GM19099 (cell line): Measurements from ENCODE around the gene BAG3.

Source experiments
- POLR2A ChIP-seq: IDR thresholded peaks from 3 replicates; pipeline ENCODE4 v1.6.1; 2011; ENCODE audit warnings: low read depth; ENCODE audit not compliant: insufficient read length; ENCODE audit errors: extremely low read depth

The BAG3 gene

GRCh38 chr10:119633538-119634218, 17.5 kb upstream of the BAG3 start:
- no peak for TF ChIP-seq POLR2A

DNA sequence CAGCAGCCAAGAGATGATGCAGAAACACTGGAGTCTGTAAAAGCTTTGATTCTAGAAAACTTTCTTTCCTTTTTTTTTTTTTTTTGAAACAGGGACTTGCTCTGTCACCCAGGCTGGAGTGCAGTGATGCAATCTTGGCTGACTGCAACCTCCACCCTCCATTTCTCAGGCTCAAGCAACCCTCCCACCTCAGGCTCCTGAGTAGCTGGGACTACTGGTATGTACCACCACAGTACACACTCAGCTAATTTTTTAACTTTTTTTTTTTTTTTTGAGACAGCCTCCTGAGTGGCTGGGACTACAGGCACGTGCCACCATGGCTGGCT, 17.0 kb upstream of the BAG3 start:
- no peak for TF ChIP-seq POLR2A

DNA sequence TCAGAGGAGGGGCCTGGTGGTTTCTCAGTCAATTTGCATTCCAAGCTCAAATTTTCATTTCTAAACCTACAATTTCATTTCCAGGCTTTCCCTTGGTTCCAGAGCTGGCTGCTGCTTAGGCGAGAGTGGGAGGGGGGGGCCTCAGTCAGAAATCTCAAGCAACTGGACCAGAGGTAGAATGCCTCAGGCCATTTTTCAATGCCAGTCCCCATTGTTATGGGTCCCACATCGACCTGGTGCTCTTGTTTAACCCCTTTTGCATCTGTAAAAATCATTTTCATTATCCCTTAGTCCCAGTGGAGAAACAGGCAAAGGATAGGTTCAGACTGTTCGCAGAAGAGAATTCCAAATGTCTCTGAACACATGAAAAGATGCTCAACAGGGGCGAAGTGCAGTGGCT, 13.5 kb upstream of the BAG3 start:
- TF ChIP-seq POLR2A: no peak

- TF ChIP-seq POLR2A: no peak
These were observed 12.2 kb upstream of the BAG3 start for GRCh38 chr10:119638982-119639381.

DNA sequence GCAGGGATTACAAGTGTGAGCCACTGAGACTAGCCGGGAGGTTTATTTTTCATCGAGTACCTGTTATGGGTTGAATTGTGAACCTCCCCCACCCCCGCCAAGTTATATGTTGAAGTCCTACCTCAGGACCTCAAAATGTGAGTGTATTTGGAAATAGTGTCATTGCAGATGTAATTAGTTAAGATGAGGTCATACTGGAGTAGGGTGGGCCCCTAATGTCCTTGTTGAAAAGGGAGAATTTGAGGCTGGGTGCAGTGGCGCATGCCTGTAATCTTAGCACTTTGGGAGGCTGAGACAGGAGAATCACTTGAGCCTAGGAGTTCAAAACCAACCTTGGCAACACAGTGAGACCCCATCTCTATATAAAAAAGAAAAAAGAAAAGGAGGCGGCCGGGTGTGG, 10.8 kb upstream of the BAG3 start:
- no peak for TF ChIP-seq POLR2A

- TF ChIP-seq POLR2A: no peak
These were observed 10.2 kb upstream of the BAG3 start for GRCh38 chr10:119640875-119641526.

DNA sequence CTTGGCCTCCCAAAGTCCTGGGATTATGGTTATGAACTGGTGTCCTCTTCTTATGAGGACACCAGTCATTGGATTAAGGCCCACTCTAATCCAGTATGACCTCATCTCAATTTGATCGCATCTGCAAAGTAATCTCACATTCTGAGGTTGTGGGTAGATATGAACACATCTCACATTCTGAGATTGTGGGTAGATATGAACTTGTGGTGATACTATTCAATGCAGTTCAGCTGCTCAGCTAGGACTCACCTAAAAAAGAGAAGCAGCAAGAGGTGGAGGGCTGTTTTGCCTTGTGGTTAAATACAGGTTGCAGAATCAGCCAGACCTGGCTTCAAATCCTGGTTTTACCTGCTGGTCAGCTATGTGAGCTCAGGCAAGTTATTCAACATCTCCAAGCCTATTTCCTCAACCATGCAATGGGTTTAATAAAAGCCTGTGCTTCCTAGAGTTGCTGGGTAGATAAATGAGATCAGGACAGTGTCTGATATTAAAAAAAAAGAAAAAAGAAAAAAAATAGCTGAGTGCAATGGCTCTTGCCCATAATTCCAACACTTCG, 8.5 kb upstream of the BAG3 start:
- no peak for TF ChIP-seq POLR2A

DNA sequence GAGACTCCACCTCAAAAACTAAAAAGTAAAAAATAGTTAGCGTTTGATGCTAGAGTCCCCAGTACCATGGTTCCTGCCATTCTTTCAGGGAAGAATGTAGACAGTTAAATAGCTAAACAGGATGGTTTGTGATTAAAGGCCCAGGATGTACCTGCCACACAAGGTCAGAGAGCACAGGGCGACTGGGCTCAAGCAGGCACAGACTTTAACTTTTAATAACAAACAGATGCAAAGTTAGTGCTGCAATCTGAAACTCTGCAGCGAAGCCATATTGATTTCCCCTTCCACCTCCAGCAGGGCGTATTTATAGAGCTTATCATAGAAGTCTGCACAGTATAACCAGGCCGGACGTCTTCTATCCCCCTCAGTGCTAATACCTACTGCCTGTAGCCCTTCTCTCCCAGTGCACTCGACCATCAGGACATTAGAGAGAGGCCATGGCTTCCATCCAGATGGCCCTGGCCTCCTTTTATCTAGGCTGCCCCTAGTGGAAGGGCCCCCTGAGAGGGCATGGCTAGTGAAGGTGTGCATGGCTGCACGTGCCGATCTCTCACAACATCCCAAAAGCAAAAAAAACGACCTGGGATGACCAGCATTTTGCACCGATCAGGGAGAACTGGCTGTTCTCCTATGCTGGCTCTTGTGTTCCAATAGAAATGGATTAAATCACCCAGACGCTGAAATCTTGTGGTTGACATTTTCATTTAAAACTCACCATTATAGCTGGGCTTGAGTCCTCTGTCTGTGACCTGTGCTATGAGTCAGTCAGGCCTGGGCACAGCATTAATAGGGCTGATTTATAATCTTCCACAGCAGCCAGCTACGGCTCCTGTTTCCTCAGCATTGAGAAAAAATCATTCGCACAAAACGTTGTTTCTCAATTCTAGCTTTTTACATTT, 7.6 kb upstream of the BAG3 start:
- TF ChIP-seq POLR2A: no peak

DNA sequence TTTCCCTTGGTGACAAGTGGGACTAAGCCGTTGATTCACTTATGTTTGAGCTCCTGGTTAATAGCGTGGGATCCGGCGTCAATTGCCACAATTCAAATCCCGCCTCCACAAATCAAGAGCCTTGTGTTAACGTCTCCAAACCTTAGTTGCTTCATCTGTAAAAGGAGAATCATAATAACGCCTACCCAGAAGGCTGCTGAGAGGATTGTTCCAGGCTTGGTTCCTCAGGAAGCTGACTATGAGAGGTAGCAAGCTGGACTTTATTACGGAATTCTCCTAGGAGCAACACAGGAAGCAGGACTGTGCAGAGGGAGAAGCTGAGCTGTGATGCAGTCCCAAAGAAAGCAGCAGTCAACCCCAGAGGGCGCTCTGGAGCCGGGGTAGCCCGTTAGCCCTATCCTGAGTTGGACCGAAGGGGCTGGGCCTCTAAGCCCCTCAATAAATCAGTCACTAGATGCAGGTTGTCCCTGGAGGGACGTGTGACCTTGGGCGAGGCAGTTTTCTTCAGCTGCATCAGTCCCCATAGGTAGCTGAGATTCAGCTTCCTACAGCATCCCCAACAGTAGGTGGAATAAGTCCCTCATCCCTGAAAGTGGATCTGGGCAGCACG, 6.9 kb upstream of the BAG3 start:
- TF ChIP-seq POLR2A: no peak

GRCh38 chr10:119644994-119645393, 6.2 kb upstream of the BAG3 start:
- no peak for TF ChIP-seq POLR2A

- TF ChIP-seq POLR2A: no peak
These were observed 1.1 kb upstream of the BAG3 start for GRCh38 chr10:119650062-119650461.

DNA sequence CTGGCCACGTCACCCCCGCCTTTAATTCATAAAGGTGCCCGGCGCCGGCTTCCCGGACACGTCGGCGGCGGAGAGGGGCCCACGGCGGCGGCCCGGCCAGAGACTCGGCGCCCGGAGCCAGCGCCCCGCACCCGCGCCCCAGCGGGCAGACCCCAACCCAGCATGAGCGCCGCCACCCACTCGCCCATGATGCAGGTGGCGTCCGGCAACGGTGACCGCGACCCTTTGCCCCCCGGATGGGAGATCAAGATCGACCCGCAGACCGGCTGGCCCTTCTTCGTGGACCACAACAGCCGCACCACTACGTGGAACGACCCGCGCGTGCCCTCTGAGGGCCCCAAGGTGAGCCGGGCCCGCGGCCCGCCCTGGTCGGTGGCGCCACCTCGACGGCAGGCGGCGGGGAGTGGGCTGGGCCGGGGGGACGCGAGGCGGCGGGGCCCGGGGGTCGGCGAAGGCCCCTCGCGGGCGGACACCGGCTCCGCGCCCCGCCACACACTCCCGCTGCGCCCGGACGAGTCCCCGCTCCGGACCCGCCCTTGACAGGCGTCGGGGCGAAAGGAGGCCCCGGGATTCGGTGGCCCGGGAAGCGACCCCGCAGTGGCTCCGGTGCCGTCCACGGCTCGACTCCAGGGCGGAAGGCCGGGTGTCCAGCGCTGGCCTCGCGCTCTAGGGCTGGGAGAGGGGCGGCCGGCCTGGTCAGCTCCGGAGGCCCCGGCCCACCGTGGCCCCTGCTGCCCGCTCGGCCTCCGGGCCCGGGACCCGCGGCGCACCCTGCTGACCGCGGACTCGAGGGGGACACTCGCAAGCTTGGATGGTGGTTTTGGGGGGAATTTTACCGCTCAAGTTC, 557 bp downstream of the BAG3 start:
- no peak for TF ChIP-seq POLR2A

DNA sequence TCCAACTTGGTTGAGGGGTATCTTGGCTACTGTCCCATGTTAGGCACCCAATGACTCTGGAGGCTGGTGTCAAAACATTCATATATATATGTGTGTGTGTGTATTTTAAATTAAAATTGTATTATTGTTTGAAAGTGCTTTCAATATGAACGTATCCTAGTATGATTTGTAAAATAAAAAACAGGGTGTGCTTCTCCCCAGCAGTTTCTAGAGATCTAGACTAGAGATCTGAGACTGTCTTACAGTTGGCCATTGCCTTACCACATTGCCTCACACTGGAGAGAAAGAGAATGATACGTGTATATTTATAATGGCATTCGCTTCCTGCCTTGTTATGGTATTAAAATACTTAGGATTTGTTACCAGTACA, 1.2 kb downstream of the BAG3 start:
- TF ChIP-seq POLR2A: no peak

GRCh38 chr10:119653209-119653608, 2.0 kb downstream of the BAG3 start:
- no peak for TF ChIP-seq POLR2A

DNA sequence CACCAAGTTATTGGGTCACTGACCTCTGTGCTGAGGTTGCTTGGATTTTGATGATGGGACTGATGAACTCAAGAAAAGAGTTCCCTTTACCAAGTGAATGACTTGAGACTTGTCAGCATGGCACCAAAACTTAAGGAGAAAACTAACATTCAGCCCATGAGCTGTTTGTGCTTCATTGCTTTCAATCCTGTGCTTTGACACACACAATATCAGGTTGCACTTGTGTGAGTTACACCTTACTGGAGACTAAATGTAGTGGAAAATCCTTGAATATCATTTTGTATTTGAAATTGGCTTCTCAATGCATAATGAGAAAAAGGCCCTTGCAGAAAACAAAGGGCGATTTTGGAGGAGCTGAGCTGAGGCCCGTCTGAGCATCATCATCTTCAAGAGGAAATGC, 2.7 kb downstream of the BAG3 start:
- no peak for TF ChIP-seq POLR2A

DNA sequence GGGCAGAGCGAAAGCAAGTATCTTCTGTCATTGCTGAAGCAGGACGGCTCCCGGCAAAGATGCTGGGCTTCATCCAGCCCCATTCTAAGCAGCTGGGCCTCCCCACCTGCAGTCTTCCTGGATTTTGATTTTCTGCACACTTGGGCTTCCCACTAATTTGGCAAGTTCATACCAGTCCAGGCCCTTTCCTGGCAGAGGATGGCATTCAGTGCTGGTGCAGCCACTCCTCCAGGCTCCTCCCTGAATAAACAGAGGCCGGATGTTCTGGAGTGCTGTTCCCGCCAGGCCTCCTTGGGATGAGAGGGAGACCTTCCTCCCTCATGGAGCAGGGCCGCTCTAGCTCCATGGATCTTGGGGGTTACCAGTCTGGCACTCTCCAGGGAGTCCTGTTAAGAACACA, 3.4 kb downstream of the BAG3 start:
- TF ChIP-seq POLR2A: no peak
